ENCODE measurements around the gene UBN1.

GRCh38 chr16:4928227-4928626 is 80.9 kb downstream of the UBN1 start:
- no peak for TF ChIP-seq EZH2 (IDR thresholded peaks at IDR 0.05; ENCODE audit: borderline replicate concordance, low read length)
- TF ChIP-seq, protein P1, sequence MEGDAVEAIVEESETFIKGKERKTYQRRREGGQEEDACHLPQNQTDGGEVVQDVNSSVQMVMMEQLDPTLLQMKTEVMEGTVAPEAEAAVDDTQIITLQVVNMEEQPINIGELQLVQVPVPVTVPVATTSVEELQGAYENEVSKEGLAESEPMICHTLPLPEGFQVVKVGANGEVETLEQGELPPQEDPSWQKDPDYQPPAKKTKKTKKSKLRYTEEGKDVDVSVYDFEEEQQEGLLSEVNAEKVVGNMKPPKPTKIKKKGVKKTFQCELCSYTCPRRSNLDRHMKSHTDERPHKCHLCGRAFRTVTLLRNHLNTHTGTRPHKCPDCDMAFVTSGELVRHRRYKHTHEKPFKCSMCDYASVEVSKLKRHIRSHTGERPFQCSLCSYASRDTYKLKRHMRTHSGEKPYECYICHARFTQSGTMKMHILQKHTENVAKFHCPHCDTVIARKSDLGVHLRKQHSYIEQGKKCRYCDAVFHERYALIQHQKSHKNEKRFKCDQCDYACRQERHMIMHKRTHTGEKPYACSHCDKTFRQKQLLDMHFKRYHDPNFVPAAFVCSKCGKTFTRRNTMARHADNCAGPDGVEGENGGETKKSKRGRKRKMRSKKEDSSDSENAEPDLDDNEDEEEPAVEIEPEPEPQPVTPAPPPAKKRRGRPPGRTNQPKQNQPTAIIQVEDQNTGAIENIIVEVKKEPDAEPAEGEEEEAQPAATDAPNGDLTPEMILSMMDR (IDR thresholded peaks at IDR 0.05; ENCODE audit: low read length) = no peak

Data from OCI-LY1 (cell line).